RPMI8226 (cell line): ENCODE data around the gene CD80.
A peak's percentile ranks its signal among the peaks of the same experiment; 100 is the strongest.
"Not testable (repeated sequence)": the region's sequence is repeated elsewhere in the genome, so short reads cannot be mapped to it uniquely, and the experiment has no call there.

Source experiments
- DNase-seq: peaks from one replicate; pipeline ENCODE4 v3.0.0-alpha.2; 2015

The CD80 gene, protein sequence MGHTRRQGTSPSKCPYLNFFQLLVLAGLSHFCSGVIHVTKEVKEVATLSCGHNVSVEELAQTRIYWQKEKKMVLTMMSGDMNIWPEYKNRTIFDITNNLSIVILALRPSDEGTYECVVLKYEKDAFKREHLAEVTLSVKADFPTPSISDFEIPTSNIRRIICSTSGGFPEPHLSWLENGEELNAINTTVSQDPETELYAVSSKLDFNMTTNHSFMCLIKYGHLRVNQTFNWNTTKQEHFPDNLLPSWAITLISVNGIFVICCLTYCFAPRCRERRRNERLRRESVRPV

DNA sequence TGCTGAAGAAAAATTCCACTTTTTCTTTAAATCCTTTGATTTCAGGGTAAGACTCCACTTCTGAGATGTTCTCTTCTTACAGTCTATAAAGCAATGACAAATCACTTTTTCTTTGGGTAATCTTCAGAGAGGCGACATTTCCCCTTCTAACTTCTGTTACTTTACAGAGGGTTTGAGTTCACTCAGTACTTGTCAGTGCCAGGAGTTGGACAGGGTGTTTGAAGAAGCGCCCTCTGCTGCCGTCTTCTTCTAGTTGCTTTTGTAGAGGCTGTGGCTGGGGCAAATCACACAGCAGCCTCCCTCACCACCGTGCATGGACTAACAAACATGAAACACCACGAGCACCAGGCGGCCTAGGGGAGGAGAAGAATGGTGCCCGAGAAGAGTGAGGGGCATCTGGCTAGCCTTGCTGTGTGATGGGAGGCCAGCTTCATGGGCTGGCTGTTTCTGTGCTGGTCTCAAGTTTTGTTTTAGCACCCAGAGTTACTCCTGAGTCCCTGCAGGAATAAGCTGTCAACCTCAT is at the start of gene CD80:
TSS of gene CD80 (minus strand) at position 174 of the 523 bp plus-strand sequence. CDS start 1,886 bp downstream, outside the sequence.
- DNase-seq, result peak; percentile 58

DNA sequence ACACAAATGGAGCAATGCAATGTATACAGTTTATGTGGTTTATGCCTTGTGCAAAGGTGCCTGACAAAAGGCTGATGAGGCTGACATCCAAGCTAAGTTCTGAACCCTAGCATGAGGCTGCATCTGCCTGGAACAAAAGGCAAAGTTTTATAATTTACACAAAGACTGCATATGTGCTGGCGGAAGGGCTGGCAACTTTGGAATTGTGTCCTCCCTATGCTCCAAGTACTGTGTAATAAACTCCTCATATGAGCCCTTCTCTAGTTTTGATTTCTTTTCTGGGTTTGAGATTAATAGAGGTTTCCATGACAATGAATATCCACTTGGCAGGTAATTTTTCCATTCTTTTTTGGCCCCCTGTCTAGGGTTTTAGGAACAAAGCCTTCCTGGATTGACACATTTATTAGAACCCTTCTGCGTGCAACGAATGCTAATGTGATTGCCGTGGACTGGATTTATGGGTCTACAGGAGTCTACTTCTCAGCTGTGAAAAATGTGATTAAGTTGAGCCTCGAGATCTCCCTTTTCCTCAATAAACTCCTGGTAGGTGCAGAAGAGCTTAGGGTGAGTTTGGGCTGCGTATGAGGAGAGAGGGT is 49.1 kb upstream of the CD80 start:
- no peak for DNase-seq

DNA sequence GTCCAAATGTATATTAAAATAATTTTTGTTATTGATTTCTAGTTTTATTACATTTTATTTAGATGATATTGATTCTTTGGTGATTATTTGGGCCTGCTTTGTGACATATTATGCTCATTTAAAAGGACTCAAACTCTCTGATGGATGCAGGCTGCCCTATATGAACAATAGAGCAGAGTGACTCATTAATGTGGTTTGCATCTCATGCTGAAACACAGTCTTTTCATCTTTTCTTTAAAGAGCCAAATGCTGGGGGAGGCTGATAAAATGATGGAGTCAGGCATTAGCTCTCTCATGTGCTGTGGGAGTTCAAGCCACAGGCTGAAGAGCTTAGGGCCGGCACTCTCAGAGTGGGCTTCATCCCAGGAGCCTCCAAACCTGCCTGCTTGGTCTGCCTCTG is 45.5 kb upstream of the CD80 start:
- no peak for DNase-seq

DNA sequence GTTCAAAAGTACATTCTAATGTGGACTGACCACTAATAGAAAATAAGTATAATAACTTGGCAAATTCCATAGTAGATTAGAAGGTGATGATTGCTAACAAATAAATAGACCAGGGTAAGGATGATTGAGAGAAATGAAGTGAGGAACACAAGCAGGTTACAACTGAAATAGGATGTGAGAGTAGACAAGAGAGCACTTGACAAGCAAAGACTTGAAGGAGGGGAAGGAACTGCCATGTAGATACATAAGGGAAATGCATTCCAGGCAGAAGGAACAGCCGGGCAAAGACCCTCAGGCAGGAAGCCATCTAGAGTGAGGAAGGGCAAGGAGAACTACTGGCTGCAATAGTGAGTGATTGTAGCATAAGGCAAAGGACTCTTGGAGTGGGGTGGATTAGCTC is 43.3 kb upstream of the CD80 start:
- no peak for DNase-seq

DNA sequence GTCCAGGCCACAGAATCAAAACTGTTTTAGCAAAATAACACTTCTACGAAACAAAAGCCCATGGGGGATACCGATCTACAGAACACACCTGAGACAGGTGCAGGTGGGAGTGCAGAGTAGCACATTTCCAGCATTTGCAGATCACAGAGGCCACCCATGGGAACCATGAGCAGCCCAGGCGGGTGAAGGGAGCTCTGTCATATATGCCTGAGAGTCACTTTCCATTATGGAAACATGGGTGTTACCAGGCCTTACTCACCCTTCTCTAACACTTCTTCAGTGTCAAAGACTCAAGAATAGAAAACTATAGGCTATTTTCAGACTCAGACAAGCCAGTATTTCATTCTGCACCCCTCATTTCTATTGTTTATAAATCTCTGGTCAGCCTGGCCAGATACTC is 41.7 kb upstream of the CD80 start:
- no peak for DNase-seq

DNA sequence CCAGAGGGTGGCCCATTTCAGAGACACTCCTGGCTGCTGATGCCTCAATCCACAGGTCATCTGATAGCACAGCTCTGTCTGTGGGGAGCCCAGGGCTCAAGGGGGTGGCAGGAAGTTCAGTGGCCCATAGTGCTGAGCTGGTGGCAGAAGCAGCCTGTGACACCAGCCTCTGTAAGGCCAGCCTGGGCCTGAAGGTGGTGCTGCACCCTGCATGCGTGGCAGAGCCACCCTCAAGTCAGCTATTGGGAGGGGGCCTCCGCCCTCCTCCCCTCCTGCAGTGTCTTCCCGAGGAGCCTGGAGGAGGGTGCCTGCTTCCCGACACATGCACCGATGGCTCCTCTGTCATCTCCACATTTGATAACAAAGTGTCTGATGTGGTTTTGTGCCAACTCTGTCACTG is 41.3 kb upstream of the CD80 start:
- peak; percentile 43 for DNase-seq

DNA sequence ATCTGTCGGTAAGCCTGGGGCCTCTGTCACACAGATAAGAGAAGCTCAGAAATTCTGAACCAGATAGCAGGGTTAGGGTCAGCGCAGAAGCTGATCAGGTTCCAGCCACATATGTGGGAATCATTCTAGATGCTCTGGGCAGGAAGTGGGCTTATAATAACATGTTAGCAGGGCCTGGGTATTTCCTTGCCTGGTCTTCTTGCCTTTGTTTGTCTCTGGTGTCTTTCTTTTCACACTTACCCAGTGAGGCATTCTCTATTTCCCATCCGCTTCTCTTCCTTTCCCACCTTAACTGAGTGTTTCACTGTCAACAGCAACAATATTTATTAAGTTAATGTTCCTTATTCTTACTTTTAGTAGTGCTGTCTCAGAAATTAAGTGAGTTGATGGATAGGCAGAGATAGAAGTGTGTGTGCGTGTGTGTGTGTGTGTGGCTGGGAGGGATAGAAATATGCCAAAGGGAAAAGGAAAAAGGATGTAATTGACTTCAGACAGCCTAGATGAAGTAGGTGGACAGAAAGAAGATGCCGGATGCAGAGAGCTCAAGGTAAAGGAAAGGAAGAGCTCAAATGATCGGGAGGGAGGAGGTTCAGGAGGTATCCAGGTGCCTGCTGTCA is 40.3 kb upstream of the CD80 start:
- no peak for DNase-seq

DNA sequence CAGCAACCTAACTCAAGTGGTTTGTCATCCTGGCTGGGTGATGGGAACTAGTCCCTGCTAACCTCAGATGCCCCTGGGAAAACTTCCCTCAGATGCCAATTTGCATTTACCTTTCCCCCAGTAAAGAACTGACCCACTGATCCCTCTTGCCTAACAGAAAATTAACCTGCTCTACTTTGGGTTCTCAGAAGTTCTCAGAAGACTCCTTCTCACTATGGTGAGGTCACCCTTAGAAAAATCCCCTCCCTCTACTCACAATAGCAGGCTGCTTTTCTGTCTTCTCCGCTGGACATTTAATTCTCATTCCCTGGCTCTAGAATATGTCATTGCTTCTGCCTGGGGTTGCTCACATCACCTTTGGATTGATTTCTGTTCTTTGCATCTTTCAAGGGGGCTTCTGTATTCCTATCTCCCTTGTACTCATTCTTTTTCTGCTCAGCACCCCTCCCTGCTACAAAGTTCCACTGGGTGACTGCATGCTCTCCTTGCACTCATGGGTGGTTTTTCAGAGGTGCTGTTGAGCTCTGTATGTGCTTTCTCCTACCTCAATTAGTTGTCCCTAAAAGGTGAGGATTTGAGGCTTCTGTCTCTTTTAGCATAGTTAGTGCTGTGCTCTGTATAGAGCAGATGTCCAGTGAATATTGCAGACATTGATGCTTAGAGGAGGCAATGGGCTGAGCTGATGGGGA is 39.1 kb upstream of the CD80 start:
- no peak for DNase-seq

DNA sequence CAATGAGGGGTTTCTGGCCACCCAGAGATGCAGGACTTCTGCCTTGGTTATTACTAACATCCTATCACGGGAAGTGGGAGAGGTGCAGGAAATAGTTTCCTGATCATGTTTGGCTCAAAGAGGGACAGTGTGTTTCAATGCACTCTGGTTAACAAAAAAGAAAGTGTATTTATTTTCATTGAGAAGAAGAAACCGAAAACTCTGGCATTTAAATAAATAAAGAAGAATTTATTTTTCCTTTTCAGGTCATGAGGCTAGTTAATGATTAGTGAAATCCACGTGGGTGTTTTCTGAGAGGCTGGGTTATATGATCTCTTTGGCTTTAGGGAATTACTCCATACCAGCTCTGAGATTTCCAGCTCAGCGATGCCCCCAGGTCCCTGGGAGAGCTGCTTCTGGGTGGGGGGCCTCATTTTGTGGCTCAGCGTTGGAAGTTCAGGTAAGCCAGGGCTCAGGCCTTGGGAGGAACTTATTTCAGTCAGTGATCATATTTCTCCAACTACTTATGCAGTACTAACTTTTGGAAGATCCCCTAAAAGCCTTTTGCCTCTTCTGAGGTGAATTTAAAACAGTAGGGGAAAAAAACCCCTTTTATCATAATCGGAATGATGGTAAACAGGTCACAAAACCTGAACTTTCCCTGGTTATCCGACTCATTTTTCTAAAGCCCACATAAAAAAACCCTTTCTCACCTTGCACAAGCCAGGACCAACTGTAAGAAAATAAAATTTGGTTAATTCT is 38.3 kb upstream of the CD80 start, which contains the start of gene PLA1A:
TSS of gene PLA1A (plus strand) at position 338 of the 741 bp plus-strand sequence. CDS start at position 367, 29 bp downstream.
- no peak for DNase-seq

DNA sequence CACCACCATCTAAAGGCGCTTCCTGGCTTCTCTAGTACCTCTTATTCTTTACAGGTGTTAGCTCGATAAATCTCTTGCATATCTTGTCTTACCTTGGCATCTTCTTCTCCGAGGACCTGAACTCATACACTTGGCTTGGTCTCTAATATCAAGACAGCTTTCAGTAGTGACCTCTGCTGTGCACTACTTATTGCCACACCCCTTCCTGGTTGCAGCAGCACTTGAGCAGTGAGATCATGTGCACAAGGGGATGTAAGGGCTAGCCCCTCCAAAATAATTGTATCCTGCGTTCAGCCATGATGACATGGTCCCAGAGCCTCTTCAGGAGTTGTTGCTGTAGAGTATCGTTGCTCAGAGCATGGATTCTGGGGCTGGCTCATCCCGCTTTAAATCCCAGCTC is 37.0 kb upstream of the CD80 start:
- DNase-seq, result no peak

DNA sequence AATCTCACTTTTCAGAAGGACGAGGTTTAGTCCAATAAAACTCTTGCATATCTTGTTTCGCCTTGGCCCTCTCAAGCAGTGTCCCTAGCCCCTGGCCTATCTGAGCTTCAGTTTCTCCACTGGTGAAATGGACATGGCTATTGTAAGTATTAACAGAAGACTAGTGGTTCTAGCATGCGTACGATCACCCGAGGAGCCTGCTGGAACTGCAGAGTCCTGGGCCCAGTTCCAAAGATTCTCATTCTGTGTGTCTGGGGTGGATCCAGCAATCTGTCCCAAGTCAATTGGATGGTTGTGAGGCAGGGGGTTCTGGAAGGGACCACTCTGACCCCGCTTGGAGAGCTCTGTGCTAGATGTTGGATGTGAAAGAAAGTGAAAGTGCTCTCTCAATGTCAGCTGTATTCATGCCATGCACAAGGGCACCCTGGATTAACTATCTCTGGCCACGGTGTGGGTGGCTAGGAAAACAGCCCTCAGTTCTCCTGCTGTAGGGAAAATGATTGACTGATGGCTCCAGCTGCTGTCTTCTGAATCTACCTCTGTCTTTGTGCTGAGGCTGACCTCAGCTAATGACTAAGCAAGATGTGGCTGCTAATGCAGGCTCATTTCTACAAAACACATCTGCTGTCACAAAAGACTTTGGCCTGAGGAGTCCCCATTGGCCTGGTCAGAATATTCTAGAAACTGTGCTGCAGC is 36.4 kb upstream of the CD80 start:
- DNase-seq, result no peak

DNA sequence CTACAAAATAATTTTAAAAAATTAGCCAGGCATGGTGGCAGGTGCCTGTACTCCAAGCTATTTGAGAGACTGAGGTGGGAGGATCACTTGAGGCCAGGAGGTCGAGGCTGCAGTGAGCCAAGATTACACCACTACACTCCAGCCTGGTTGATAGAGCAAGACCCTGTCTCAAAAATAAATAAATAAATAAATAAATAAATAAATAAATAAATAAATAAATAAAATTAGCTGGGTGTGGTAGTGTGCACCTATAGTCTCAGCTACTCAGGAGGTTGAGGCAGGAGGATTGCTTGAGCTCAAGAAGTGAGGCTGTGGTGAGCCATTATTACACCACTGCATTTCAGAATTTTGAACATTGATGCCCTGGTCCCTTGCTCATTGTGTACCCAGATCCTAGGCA is 35.5 kb upstream of the CD80 start:
- not testable (repeated sequence) for DNase-seq

DNA sequence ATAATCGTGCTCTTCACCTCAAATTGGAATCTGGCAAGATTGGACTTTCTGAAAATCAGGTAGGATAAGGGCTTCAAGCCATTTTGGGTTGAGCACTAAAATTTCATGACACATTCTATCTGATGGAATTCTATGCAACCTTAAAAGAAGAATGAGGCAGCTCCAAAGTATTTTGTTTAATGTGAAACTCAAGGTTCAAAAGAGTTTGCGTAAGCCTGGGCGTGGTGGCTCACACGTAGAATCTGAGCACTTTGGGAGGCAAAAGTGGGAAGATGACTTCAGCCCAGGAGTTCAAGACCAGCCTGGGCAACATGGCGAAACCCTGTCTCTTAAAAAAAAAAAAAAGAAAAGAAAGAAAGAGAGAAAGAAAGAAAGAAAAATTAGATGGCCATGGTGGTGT is 34.7 kb upstream of the CD80 start:
- DNase-seq, result no peak

DNA sequence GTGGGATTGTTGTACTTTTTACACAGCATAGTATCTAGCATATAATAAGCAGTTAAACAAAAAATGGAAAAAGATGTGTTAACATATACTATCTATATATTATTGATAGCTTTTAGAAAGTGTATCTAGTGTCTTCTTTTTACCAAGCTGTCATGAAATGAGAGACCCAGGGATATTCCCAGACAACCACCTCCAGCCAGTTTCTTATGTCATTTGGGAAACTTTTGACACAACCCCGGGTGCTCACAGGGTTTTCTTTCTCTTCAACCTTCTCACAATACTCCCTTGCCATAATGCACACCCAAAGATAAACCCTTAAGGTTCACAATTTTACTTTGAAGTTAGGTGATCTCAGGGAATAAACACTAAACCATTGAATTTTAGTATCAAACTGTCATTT is 33.4 kb upstream of the CD80 start:
- DNase-seq, result no peak

DNA sequence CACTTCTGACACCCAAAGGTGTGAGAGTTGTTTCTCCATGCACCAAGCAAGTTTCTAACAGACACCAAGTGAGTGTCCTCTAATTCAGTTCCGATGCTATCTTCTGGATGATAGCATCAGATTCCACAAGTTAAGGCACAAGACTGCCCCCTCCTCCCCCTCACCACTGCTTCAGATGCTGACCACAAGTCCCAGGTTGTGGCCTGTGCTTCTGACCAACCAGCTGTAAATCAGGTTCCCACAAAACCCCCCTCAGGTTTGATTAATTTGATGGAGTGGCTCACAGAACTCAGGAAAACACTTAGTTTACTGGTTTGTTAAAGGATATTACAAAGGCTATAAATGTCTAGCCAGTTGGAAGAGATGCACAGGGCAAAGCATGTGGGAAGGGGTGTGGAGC is 31.3 kb upstream of the CD80 start:
- no peak for DNase-seq

DNA sequence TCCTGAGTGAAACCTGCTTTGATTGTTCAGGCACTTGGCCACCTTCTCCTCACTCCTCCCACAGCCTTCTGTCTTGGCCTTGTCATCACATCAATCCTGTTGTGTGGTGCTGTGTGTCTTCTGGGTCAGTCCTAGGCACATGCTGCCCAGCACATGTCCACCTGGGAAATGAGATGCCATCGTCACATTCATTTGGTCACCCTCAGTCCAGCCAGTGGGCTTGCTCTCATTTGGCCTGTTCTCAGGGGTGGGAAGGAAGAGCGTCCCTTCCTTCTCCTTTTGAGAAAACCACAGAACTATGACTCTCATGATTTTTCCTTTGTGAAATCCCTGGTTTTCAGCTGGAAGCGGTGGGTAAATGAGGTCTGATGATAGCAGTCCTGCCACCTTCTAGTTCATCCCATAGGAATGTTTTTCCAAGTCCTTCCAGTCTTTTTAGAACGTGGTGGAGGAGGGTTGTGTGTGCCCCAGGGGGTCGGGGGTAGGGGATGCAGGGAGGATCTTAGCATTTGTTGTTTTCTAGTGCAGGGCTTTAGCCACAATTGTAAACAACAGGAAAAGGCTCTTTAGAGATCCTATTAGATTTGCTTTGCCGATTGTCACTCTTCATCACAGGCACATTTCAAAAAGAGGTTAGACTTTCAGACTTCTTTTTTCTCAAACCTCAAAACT is 29.8 kb upstream of the CD80 start:
- no peak for DNase-seq

DNA sequence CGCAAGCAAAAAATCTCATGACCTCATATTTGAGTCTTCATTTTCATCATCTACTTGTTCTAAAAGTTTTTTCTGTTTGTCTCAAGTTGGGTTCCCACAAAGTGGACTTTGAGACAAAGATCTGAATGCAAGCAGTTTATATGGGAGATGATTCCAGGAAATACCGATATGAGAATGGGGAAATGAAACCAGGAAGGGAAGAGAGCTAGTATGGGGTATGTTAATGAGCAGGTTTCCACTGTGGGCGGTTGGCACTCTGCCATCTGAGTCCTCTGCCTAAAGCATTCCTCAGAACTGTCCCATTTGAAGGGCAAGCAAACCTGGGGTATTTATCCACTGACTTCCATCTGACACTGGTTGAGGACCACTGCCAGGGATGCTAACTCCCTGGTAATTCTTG is 28.7 kb upstream of the CD80 start:
- peak; percentile 21 for DNase-seq

DNA sequence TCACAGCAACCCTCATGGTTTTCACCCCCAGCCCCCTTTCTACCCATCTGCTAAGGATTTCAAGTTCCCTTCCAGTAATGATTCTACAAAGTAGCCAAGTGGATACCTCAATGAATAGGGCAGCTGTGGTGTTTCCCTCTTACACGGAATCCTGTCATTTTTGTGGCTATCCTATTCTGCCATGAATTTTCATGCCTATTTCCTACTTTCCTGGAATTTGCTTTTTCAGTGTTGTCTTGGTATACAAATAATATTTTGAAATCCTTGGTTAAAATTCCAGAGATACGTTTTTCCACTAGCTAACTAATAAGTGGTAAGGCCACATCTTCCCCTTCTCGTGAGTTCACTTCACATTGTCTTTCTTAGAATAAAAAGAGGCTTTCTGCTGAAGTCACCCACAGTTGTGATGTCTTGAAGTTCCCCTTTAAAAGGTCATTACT is 27.3 kb upstream of the CD80 start:
- DNase-seq, result no peak

DNA sequence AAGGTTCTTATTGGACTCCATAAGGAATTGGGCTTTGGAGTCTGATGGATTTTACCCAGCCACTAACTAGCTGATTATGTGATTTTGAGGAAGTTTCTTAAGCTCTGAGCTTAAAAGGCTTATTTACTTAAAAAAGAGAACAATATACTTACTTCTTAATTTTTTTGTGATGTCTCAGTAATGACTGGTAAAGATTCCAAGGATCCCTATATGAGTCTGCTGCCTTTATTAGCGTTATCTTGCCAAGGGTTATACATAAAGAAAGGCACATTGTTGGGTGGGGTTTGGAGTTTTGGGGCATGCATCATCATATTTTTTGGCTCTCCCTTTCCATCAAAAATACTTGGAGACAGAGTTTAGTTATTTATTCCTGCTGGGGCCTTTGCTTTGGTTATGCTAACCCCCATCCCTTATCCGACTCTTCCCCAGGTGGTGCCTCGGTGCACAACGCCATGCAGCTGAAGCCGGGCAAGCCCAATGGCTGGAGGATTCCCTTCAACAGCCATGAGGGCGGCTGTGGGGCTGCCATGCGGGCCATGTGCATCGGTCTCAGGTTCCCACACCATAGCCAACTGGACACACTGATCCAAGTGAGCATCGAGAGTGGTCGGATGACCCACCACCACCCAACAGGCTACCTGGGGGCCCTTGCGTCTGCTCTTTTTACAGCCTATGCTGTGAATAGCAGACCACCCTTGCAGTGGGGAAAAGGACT is 26.6 kb upstream of the CD80 start:
- DNase-seq, result no peak

DNA sequence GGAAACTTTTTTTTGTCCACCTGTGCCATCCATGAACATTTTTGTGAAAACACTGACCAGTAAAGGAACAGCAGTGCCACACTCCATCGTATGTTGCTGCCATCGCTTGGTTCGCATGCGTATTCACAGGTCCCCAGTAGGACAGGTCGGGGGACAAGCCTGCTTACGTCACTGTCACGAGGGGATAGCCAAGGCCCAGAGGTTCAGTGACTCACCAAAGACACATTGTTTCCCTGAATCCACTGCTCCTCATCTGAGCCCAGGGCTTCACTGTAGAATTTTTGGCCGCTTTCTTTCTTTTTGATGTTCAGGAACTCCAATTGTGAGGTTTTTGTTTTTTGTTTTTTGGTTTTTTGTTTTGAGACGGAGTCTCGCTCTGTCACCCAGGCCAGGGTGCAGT is 25.8 kb upstream of the CD80 start:
- DNase-seq, result no peak

DNA sequence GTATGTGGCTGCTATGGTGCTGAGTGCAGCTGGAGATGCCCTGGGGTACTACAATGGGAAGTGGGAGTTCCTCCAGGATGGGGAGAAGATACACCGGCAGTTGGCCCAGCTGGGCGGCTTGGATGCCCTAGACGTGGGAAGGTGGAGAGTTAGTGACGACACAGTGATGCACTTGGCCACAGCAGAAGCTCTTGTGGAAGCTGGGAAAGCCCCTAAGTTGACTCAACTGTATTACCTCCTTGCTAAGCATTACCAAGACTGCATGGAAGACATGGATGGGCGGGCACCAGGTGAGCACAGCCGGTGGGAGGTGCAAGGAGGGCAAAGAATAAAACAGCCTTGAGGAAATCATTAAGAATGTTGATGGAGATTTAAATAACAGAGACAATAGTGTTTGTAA is 22.8 kb upstream of the CD80 start:
- no peak for DNase-seq
